GM12878 (cell line): ENCODE results near the gene EZH2. TPM values are rescaled to one million over a fixed set of nuclear protein-coding genes. Genes with fewer than 3 reads are reported as not detected.

ENCODE experiments used
- ATAC-seq: fragments of 200-7000 bp; cut with Tn5 transposase; 3 replicates; pipeline ENCODE4 v1.9.1; 2020; ENCODE audit warnings: mild to moderate bottlenecking, moderate library complexity
- BruUV-seq: library from RNA; stranded (reverse); fragments of 400-500 nt; replicated peaks from 2 replicates; lab custom pipeline; 2021; lab: Mats Ljungman, UMichigan
- CTCF ChIA-PET: fragments of 300-600 bp; sonication (Branson Sonifier 250); formaldehyde crosslinking; extraction: SDS; loops from one replicate; lab custom pipeline; 2021; ENCODE audit warnings: inconsistent platforms; lab: Yijun Ruan, JAX
- POLR2A ChIA-PET: fragments of 350-600 bp; formaldehyde crosslinking; extraction: SDS; loops from one replicate; lab custom pipeline; 2021; ENCODE audit warnings: inconsistent platforms; lab: Charles Lee
- RAD21 ChIA-PET: fragments of 300-600 bp; sonication (Branson Sonifier 250); formaldehyde crosslinking; loops from one replicate; lab custom pipeline; 2023; ENCODE audit warnings: antibody characterized with exemption; ENCODE audit not compliant: unreplicated experiment; lab: Charles Lee
- SMC1A ChIA-PET: fragments of 300-600 bp; sonication (Branson Sonifier 250); formaldehyde crosslinking; loops from one replicate; lab custom pipeline; 2023; ENCODE audit not compliant: unreplicated experiment, uncharacterized antibody; lab: Charles Lee
- DNase-seq: peaks from one replicate; pipeline ENCODE4 v3.0.0-alpha.2; 2011; ENCODE audit warnings: low read depth, low spot score
- FAIRE-seq: peaks from 3 replicates; lab custom pipeline; 2011; peaks lifted over from hg19 to GRCh38; lab: Jason Lieb, UNC
- H2AFZ ChIP-seq: 2 replicates; pipeline ENCODE4 v1.6.0; 2011; ENCODE audit warnings: low read depth, low read length, control low read depth; ENCODE audit not compliant: control insufficient read depth
- H3K27ac ChIP-seq: 2 replicates; pipeline ENCODE4 v1.5.1; 2011; ENCODE audit warnings: control low read depth; ENCODE audit not compliant: control insufficient read depth, insufficient read depth
- H3K27me3 ChIP-seq, 2 experiments: replicated peaks in 1 of 2; 2 replicates each; pipeline versions ENCODE4 v1.6.0 to v1.6.1; 2011; ENCODE audit warnings: low read length in 1 of 2; ENCODE audit not compliant: control insufficient read depth in 2 of 2, insufficient read depth in 2 of 2
- H3K36me3 ChIP-seq, 2 experiments: 2 replicates each; pipeline ENCODE4 v1.5.1; 2011; ENCODE audit warnings: low read length in 1 of 2; ENCODE audit not compliant: control insufficient read depth in 2 of 2, insufficient read depth in 2 of 2
- H3K4me1 ChIP-seq: 2 replicates; pipeline ENCODE4 v1.6.1; 2011; ENCODE audit warnings: mild to moderate bottlenecking, low read length, moderate library complexity, mixed read lengths; ENCODE audit not compliant: control insufficient read depth, insufficient read depth
- H3K4me2 ChIP-seq: 2 replicates; pipeline ENCODE4 v1.6.0; 2011; ENCODE audit warnings: control low read depth; ENCODE audit not compliant: control insufficient read depth, insufficient read depth
- H3K4me3 ChIP-seq: fragments of 200-600 bp; sonication (generic); 2 replicates; pipeline ENCODE4 v1.5.1; 2016
- H3K79me2 ChIP-seq: 2 replicates; pipeline ENCODE4 v1.6.0; 2011; ENCODE audit warnings: low read length; ENCODE audit not compliant: control insufficient read depth, insufficient read depth
- H3K9ac ChIP-seq: 2 replicates; pipeline ENCODE4 v1.8.0; 2011; ENCODE audit warnings: low read length, control low read depth, mixed read lengths; ENCODE audit not compliant: control insufficient read depth, insufficient read depth
- H3K9me3 ChIP-seq: replicated peaks from 3 replicates; pipeline ENCODE4 v1.5.1; 2011; ENCODE audit warnings: mild to moderate bottlenecking, low read length; ENCODE audit not compliant: control insufficient read depth, insufficient read depth
- H4K20me1 ChIP-seq: 2 replicates; pipeline ENCODE4 v1.6.0; 2011; ENCODE audit not compliant: control insufficient read depth, insufficient read depth
- BCLAF1 ChIP-seq: fragments of 450-650 bp; IDR thresholded peaks from 2 replicates; pipeline ENCODE4 v1.6.1; 2017; ENCODE audit warnings: antibody characterized with exemption, mild to moderate bottlenecking, moderate library complexity
- CEBPZ ChIP-seq: fragments of 150-350 bp; IDR thresholded peaks from 2 replicates; pipeline ENCODE4 v1.6.1; 2016; ENCODE audit warnings: low read depth, low read length
- IKZF2 ChIP-seq, 2 experiments: fragments of 450-650 bp; IDR thresholded peaks; 2 replicates each; pipeline ENCODE4 v1.6.1; 2017; ENCODE audit warnings: mild to moderate bottlenecking in 2 of 2, moderate library complexity in 2 of 2
- LARP7 ChIP-seq: fragments of 450-650 bp; IDR thresholded peaks from 2 replicates; pipeline ENCODE4 v1.6.1; 2017; ENCODE audit warnings: mild to moderate bottlenecking
- PAX8 ChIP-seq: fragments of 450-650 bp; IDR thresholded peaks from 2 replicates; pipeline ENCODE4 v1.6.1; 2017; ENCODE audit warnings: mild to moderate bottlenecking, moderate library complexity
- POLR2A ChIP-seq: IDR thresholded peaks from 2 replicates; pipeline ENCODE4 v1.6.1; 2011; ENCODE audit warnings: low read depth, mild to moderate bottlenecking, low read length
- RFX5 ChIP-seq: IDR thresholded peaks from 2 replicates; pipeline ENCODE4 v1.6.1; 2011; ENCODE audit warnings: low read depth, low read length, improper control_type of control experiment
- SIN3A ChIP-seq: IDR thresholded peaks from 2 replicates; pipeline ENCODE4 v1.6.1; 2012; ENCODE audit warnings: low read depth, low read length, improper control_type of control experiment
- SPI1 ChIP-seq: IDR thresholded peaks from 2 replicates; pipeline ENCODE4 v1.6.1; 2011; ENCODE audit warnings: low read depth, mild to moderate bottlenecking, low read length, moderate library complexity, borderline replicate concordance; ENCODE audit not compliant: insufficient read depth
- SUPT20H ChIP-seq: IDR thresholded peaks from 2 replicates; pipeline ENCODE4 v1.6.1; 2011; ENCODE audit warnings: low read depth, mild to moderate bottlenecking, low read length, moderate library complexity, borderline replicate concordance; ENCODE audit not compliant: control insufficient read depth
- ZNF384 ChIP-seq: IDR thresholded peaks from 2 replicates; pipeline ENCODE4 v1.6.1; 2012; ENCODE audit warnings: low read depth, mild to moderate bottlenecking, low read length, improper control_type of control experiment, borderline replicate concordance
- WGBS: methylation state at CpG from one replicate; pipeline ENCODE4 v1.1.6; 2016; ENCODE audit warnings: low lambda C conversion rate; ENCODE audit not compliant: insufficient replicate concordance, insufficient coverage; ENCODE audit errors: missing lambda C conversion rate; 5-methylcytosine and 5-hydroxymethylcytosine counted together
- in situ Hi-C: fragments of 300-500 bp; cut with MboI; formaldehyde crosslinking; loops from 9 replicates; pipeline ENCODE4 v1.14.3; 2018; ENCODE audit warnings: mixed read lengths
- intact Hi-C: fragments of 100-400 bp; cut with micrococcal nuclease; formaldehyde crosslinking; loops from one replicate; pipeline ENCODE4 v1.14.2; 2022; ENCODE audit not compliant: unreplicated experiment
- polyA plus RNA-seq, 11 experiments: library from polyadenylated mRNA; depleted of rRNA in 4 of 11; unstranded in 6 of 11; stranded (reverse) in 5 of 11; fragments of >200 nt; fragmentation: Nextera tagmentation in 4 of 11; fragmentation: Illumina TruSeq in 1 of 11; extraction: Ambion mirVana in 4 of 11; extraction: Trizol in 1 of 11; gene quantifications; 1 replicate in 1 of 11; 2 replicates in 10 of 11; pipeline versions ENCODE4 v1.2.1 to v1.2.3, GENCODE V29; 2011 to 2016; ENCODE audit warnings: inconsistent platforms in 2 of 11, missing spikeins in 2 of 11, low read depth in 1 of 11
- total RNA-seq, 4 experiments: library from RNA; depleted of rRNA in 3 of 4; stranded (reverse); fragments of >200 nt in 3 of 4; fragmentation: Illumina TruSeq in 1 of 4; extraction: Trizol in 1 of 4; gene quantifications; 2 replicates each; pipeline versions ENCODE4 v1.2.1 to v1.2.3, GENCODE V29; 2013 to 2021

EZH2 gene
- total and polyA plus RNA-seq, 10 of the 15 experiments (the other 5 are each of a cell fraction or from before 2014, with no cell fraction given) = 19.4 to 69.6 (median 40.8) TPM

- Histone ChIP-seq H4K20me1 (no peaks in the 10 kb centered on the region), H3K36me3 (no peaks in the 10 kb centered on the region), H3K27me3 (0 out of 4 replicates have a peak, but pooled peaks cover 0 to 3% of the 10 kb centered on the region in 2 experiments), H3K79me2 (no peaks in the 10 kb centered on the region), H3K4me2 (no peak overlapping the region), H3K27ac (no peak overlapping the region), H3K9me3 (no peaks in the 10 kb centered on the region), H2AFZ (no peak overlapping the region), H3K9ac (no peak overlapping the region), H3K4me1 (no peaks in the 10 kb centered on the region; the same call in 1 of the 2 replicates), H3K4me3 (no peak overlapping the region)
- TF ChIP-seq RFX5 (no peak), ZNF384 (no peak), CEBPZ (no peak), LARP7 (no peak), SPI1 (no peak), IKZF2 (IDR thresholded peaks at IDR 0.05) (no peak), POLR2A (no peak), PAX8 (no peak), SIN3A (no peak), BCLAF1 (no peak), SUPT20H (no peak)
- DNase-seq = no peak
- ChIA-PET CTCF (no interaction called here), SMC1A (no interaction called here), POLR2A (interaction anchor here (0.6 kb wide), 1 partner anchor 299 kb away, joined by 3 read pairs; no protein-coding TSS in a partner anchor), RAD21 (no interaction called here)
- intact Hi-C loops = no loop called here
- 67% methylated on average over 10 of the region's 10 CpGs for WGBS
- ATAC-seq = no peak
- BruUV-seq = no TSS peak
- no peak for FAIRE-seq
- in situ Hi-C loops = no loop called here
Observed at GRCh38 chr7:148927123-148928045, 43.3 kb upstream of the EZH2 start.
